HCT116 (cell line): ENCODE measurements around the gene IQGAP2. TPM values are rescaled to one million over a fixed set of nuclear protein-coding genes. Genes with fewer than 3 reads are reported as not detected.

Experiments used
- ATAC-seq: fragments of 200-7000 bp; cut with Tn5 transposase; 2 replicates; pipeline ENCODE4 v1.9.1; 2020; ENCODE audit warnings: mild to moderate bottlenecking, moderate library complexity
- BruUV-seq: library from RNA; stranded (reverse); fragments of 400-500 nt; replicated peaks from 2 replicates; lab custom pipeline; 2021; lab: Mats Ljungman, UMichigan
- CTCF ChIA-PET: fragments of 300-600 bp; sonication (Branson Sonifier 250); formaldehyde crosslinking; loops from one replicate; lab custom pipeline; 2021; ENCODE audit warnings: antibody characterized with exemption; lab: Charles Lee
- POLR2A ChIA-PET: fragments of 300-600, 350-600 bp; sonication (Branson Sonifier 250); formaldehyde crosslinking; loops from one replicate; lab custom pipeline; 2021; ENCODE audit warnings: antibody characterized with exemption; lab: Charles Lee
- RAD21 ChIA-PET, 2 experiments: fragments of 300-600 bp; sonication (Branson Sonifier 250); formaldehyde crosslinking; loops; one replicate each; lab custom pipeline; 2023; ENCODE audit warnings: low total read pairs in 2 of 2; ENCODE audit not compliant: uncharacterized antibody in 2 of 2, unreplicated experiment in 2 of 2, low non-redundant PET in 1 of 2; lab: Charles Lee
- DNase-seq: peaks from one replicate; pipeline ENCODE4 v3.0.0-alpha.2; 2010; ENCODE audit warnings: low read depth, low spot score
- H2AFZ ChIP-seq: fragments of 200-600 bp; shearing (Covaris generic), sonication (generic); 2 replicates; pipeline ENCODE4 v1.6.1; 2017; ENCODE audit warnings: low read depth, mixed run types, mixed read lengths, antibody characterized with exemption, low read length; ENCODE audit not compliant: poor library complexity, severe bottlenecking
- H3K27ac ChIP-seq: 2 replicates; pipeline ENCODE4 v1.5.1; 2012; ENCODE audit warnings: low read depth, low read length
- H3K27me3 ChIP-seq: fragments of 200-600 bp; sonication (generic); 2 replicates; pipeline ENCODE4 v1.6.1; 2016; ENCODE audit warnings: mixed run types, low read length, mixed read lengths; ENCODE audit not compliant: insufficient read depth
- H3K36me3 ChIP-seq, 2 experiments: fragments of 200-500 bp in 1 of 2; fragments of 200-600 bp in 1 of 2; sonication (Bioruptor generic) in 1 of 2; sonication (generic) in 1 of 2; 2 replicates each; pipeline versions ENCODE4 v1.5.1 to v1.6.1; 2014 to 2016; ENCODE audit warnings: low read length in 2 of 2, inconsistent platforms in 1 of 2, mixed read lengths in 1 of 2, mixed run types in 1 of 2; ENCODE audit not compliant: insufficient read depth in 2 of 2, control insufficient read depth in 1 of 2
- H3K4me1 ChIP-seq, 2 experiments: fragments of 200-600 bp in 1 of 2; sonication (generic) in 1 of 2; 2 replicates each; pipeline versions ENCODE4 v1.5.1 to v1.6.1; 2012 to 2017; ENCODE audit warnings: low read length in 2 of 2, inconsistent platforms in 1 of 2, mild to moderate bottlenecking in 1 of 2, mixed read lengths in 1 of 2, mixed run types in 1 of 2, moderate library complexity in 1 of 2; ENCODE audit not compliant: insufficient read depth in 2 of 2, control insufficient read depth in 1 of 2
- H3K4me2 ChIP-seq: fragments of 200-600 bp; sonication (generic); 2 replicates; pipeline ENCODE4 v1.6.1; 2017; ENCODE audit warnings: mixed run types, low read length, mixed read lengths
- H3K4me3 ChIP-seq, 2 experiments: fragments of 200-600 bp in 1 of 2; sonication (generic) in 1 of 2; replicated peaks in 1 of 2; 2 replicates each; pipeline ENCODE4 v1.5.1; 2011 to 2016; ENCODE audit warnings: low read length in 2 of 2, control low read depth in 1 of 2, low read depth in 1 of 2, mild to moderate bottlenecking in 1 of 2, mixed read lengths in 1 of 2, mixed run types in 1 of 2
- H3K79me2 ChIP-seq: fragments of 200-600 bp; sonication (generic); 2 replicates; pipeline ENCODE4 v1.6.1; 2017; ENCODE audit warnings: mild to moderate bottlenecking, mixed run types, low read length, moderate library complexity, mixed read lengths; ENCODE audit not compliant: insufficient read depth
- H3K9ac ChIP-seq: fragments of 200-600 bp; sonication (generic); 2 replicates; pipeline ENCODE4 v1.6.1; 2016; ENCODE audit warnings: low read length, mixed read lengths
- H3K9me2 ChIP-seq: fragments of 200-600 bp; sonication (generic), shearing (Covaris generic); 2 replicates; pipeline ENCODE4 v1.6.1; 2017; ENCODE audit warnings: mixed run types, mild to moderate bottlenecking, moderate library complexity; ENCODE audit not compliant: insufficient read depth
- H3K9me3 ChIP-seq, 2 experiments: fragments of 200-500 bp in 1 of 2; fragments of 200-600 bp in 1 of 2; sonication (Bioruptor generic) in 1 of 2; sonication (generic) in 1 of 2; 2 replicates each; pipeline ENCODE4 v1.6.1; 2014 to 2017; ENCODE audit warnings: low read length in 2 of 2, mixed read lengths in 2 of 2, inconsistent platforms in 1 of 2, low read depth in 1 of 2, mild to moderate bottlenecking in 1 of 2, mixed run types in 1 of 2, moderate library complexity in 1 of 2; ENCODE audit not compliant: control insufficient read depth in 1 of 2, insufficient read depth in 1 of 2
- H4K20me1 ChIP-seq: fragments of 200-600 bp; sonication (generic), shearing (Covaris generic); 2 replicates; pipeline ENCODE4 v1.6.1; 2017; ENCODE audit warnings: mixed run types, mild to moderate bottlenecking, moderate library complexity; ENCODE audit not compliant: insufficient read depth
- CEBPB ChIP-seq: IDR thresholded peaks from 2 replicates; pipeline ENCODE4 v1.6.1; 2012; ENCODE audit warnings: low read depth
- EGR1 ChIP-seq: IDR thresholded peaks from 2 replicates; pipeline ENCODE4 v1.6.1; 2012; ENCODE audit warnings: low read depth
- FOSL1 ChIP-seq: IDR thresholded peaks from 2 replicates; pipeline ENCODE4 v1.6.1; 2012; ENCODE audit warnings: low read depth
- MAX ChIP-seq: IDR thresholded peaks from 2 replicates; pipeline ENCODE4 v1.6.1; 2012
- POLR2A ChIP-seq: IDR thresholded peaks from 2 replicates; pipeline ENCODE4 v1.7.0; 2011; ENCODE audit warnings: borderline replicate concordance; ENCODE audit not compliant: insufficient read depth, insufficient read length; ENCODE audit errors: extremely low read depth
- POLR2AphosphoS5 ChIP-seq: IDR thresholded peaks from 2 replicates; pipeline ENCODE4 v1.6.1; 2011; ENCODE audit warnings: mild to moderate bottlenecking, low read depth, low read length, moderate library complexity
- SIN3A ChIP-seq: IDR thresholded peaks from 2 replicates; pipeline ENCODE4 v1.6.1; 2012; ENCODE audit warnings: low read depth
- SP1 ChIP-seq: IDR thresholded peaks from 2 replicates; pipeline ENCODE4 v1.6.1; 2012; ENCODE audit warnings: low read depth
- TCF7L2 ChIP-seq: IDR thresholded peaks from 2 replicates; pipeline ENCODE4 v1.7.0; 2011; ENCODE audit warnings: borderline replicate concordance, inconsistent platforms; ENCODE audit not compliant: insufficient read depth, insufficient read length; ENCODE audit errors: extremely low read depth
- YY1 ChIP-seq: IDR thresholded peaks from 2 replicates; pipeline ENCODE4 v1.6.1; 2011; ENCODE audit warnings: low read length, low read depth, moderate library complexity, mild to moderate bottlenecking; ENCODE audit not compliant: insufficient replicate concordance; ENCODE audit errors: extremely low read depth
- ZFX ChIP-seq: fragments of 450-650 bp; IDR thresholded peaks from 2 replicates; pipeline ENCODE4 v1.6.1; 2017
- intact Hi-C: fragments of 100-400 bp; cut with micrococcal nuclease; formaldehyde crosslinking; loops from 2 replicates; pipeline ENCODE4 v1.10.0; 2022
- total RNA-seq: library from RNA; stranded (reverse); gene quantifications from one replicate; pipeline ENCODE4 v1.2.1, GENCODE V29; 2021; ENCODE audit not compliant: unreplicated experiment

The IQGAP2 gene
- total RNA-seq, 1 experiment from 2014 or later = 2.0 TPM

- Histone ChIP-seq H3K9me3 (no peaks in the 10 kb centered on the region), H3K36me3 (no peaks in the 10 kb centered on the region), H3K4me2 (no peak overlapping the region), H2AFZ (no peak overlapping the region), H3K4me3 (no peak overlapping the region), H4K20me1 (no peaks in the 10 kb centered on the region), H3K9me2 (no peaks in the 10 kb centered on the region), H3K27me3 (peaks cover 6% of the 10 kb centered on the region; the same call in 1 of the 2 replicates), H3K9ac (no peak overlapping the region), H3K79me2 (no peaks in the 10 kb centered on the region), H3K27ac (no peak overlapping the region), H3K4me1 (peaks cover 0 to 3% of the 10 kb centered on the region in 2 experiments; a peak in 2 of 4 replicates)
- no TSS peak for BruUV-seq
- ChIA-PET CTCF (no interaction called here), POLR2A (no interaction called here), RAD21 (no interaction called here)
- ATAC-seq (no peak), DNase-seq (no peak)
- intact Hi-C loops = no loop called here
- no peak for TF ChIP-seq TCF7L2
- TF ChIP-seq CEBPB = no peak
- no peak for TF ChIP-seq ZFX
- TF ChIP-seq YY1 = no peak
- no peak for TF ChIP-seq SP1
- no peak for TF ChIP-seq POLR2A
- no peak for TF ChIP-seq SIN3A
- TF ChIP-seq MAX = no peak
- TF ChIP-seq POLR2AphosphoS5 = no peak
- no peak for TF ChIP-seq FOSL1
Observed at GRCh38 chr5:76446776-76447175, 43.7 kb downstream of the IQGAP2 start.

DNA sequence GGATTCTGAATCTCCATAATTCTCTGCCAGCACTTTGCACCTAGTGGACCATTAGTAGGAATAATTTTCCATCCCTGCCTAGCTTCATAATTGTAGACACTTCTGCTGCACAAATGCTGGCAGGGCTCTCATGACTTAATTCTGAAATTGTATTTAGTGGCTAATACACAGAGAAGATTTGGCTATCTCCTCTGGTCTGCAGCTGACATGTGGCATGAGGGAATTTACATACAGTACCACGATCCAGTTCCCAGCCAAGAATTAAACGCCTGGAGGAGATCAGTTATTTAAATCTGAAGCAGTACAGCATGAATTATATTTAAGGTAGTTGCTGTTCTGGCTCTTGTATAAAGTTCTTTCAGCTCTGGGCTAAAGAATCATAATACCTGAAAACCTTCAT is 46.5 kb downstream of the IQGAP2 start:
- no peak for DNase-seq
- RAD21 ChIA-PET = no interaction called here

More for the DNA sequence above, 46.5 kb downstream of the IQGAP2 start:
- peaks cover 6% of the 10 kb centered on the region; the same call in 1 of the 2 replicates for H3K27me3 ChIP-seq
- intact Hi-C loops = no loop called here
- H4K20me1 ChIP-seq = no peaks in the 10 kb centered on the region
- H3K36me3 ChIP-seq = no peaks in the 10 kb centered on the region
- POLR2A ChIA-PET = no interaction called here
- no peaks in the 10 kb centered on the region for H3K9me2 ChIP-seq
- CTCF ChIA-PET = no interaction called here
- no TSS peak for BruUV-seq
- TF ChIP-seq EGR1 = no peak
- TF ChIP-seq SIN3A = no peak
- H3K9me3 ChIP-seq = no peaks in the 10 kb centered on the region
- H2AFZ ChIP-seq = no peak overlapping the region
- no peaks in the 10 kb centered on the region for H3K79me2 ChIP-seq
- H3K27ac ChIP-seq = no peak overlapping the region
- H3K4me2 ChIP-seq = no peak overlapping the region
- no peak overlapping the region for H3K9ac ChIP-seq
- peaks cover 0 to 5% of the 10 kb centered on the region in 2 experiments; a peak in 2 of 4 replicates for H3K4me1 ChIP-seq
- H3K4me3 ChIP-seq = no peak overlapping the region
- ATAC-seq = no peak
